ENCODE measurements around the gene ELP2.

ELP2 gene

DNA sequence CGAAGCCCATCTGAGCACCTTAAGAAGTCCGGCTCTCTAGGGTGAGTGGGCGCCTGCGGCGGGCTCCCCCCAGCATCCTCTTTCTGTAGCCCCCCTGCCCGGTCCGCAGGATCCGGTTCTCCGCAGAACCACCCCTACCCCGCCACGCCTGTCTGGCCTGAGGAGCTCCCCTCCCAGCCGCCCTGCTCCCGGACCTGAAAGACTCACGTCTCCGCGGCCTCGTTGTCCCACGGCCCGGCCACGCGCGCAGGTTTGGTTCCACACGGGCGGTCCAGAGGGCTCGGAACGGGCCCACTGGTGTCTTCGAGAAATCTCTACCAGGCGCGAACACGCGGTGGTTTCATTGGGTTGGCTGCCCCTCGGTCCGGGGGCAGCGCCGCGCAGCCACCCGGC, 796 bp upstream of the ELP2 start:
- ChIA-PET CTCF (interaction anchor here (0.8 to 3.1 kb wide), 6 partner anchors 11 to 156 kb away, joined by 3 to 11 read pairs (median 6); no protein-coding TSS in a partner anchor), POLR2A (interaction anchor here (0.5 to 1.3 kb wide), 3 partner anchors 11 to 38 kb away, joined by 3 to 5 read pairs (median 4); no protein-coding TSS in a partner anchor)
- TF ChIP-seq, protein P1, sequence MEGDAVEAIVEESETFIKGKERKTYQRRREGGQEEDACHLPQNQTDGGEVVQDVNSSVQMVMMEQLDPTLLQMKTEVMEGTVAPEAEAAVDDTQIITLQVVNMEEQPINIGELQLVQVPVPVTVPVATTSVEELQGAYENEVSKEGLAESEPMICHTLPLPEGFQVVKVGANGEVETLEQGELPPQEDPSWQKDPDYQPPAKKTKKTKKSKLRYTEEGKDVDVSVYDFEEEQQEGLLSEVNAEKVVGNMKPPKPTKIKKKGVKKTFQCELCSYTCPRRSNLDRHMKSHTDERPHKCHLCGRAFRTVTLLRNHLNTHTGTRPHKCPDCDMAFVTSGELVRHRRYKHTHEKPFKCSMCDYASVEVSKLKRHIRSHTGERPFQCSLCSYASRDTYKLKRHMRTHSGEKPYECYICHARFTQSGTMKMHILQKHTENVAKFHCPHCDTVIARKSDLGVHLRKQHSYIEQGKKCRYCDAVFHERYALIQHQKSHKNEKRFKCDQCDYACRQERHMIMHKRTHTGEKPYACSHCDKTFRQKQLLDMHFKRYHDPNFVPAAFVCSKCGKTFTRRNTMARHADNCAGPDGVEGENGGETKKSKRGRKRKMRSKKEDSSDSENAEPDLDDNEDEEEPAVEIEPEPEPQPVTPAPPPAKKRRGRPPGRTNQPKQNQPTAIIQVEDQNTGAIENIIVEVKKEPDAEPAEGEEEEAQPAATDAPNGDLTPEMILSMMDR (IDR thresholded peaks at IDR 0.05; ENCODE audit: control extremely low read depth, extremely low read depth, low read depth, missing control alignments): no peak
- no peak for DNase-seq (ENCODE audit: extremely low spot score)

DNA sequence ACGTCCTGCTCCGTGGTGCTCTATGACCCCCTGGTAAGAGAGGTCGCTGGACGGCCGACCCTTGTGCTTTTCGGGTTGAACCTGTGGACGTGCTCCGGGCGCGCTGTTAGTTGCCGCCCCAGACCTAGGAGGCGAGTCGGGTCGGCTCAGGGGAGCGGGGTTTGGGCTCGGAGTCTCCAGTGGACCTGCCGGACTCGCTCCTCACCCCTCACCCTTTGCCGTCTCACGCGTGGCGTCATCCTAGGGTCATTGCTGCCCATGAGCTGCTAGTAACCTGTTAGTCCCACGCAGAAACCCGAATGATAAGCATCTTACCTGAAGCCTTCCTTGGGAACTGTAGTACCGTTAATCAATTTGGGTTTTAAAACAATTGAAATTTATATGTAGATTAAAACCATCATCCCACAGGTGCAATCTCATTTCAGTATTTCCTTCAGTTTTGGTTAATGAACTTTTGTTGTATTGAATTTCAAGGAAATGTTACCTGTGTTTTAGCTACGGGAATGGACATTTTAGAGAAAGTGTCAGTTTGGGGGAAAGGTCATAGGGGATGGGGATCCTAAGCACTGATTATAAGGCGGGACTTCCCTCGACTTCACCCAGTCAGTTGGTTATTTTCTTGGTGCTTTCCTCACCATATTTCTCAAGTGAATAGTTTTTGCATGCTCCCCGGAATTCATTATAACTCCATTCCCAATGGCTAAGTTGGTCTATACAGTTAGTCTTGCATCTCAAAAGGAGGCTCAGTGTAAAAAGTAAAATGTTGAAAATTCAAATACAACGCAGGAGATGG, 536 bp downstream of the ELP2 start:
- peak; percentile 28 for DNase-seq (ENCODE audit: extremely low spot score)
- TF ChIP-seq, protein P1 (IDR thresholded peaks at IDR 0.05; ENCODE audit: control extremely low read depth, extremely low read depth, low read depth, missing control alignments): no peak
- CTCF ChIA-PET: interaction anchor here (1.1 to 3.1 kb wide), 5 partner anchors 9 to 154 kb away, joined by 3 to 11 read pairs (median 5); no protein-coding TSS in a partner anchor
- POLR2A ChIA-PET: no interaction called here

DNA sequence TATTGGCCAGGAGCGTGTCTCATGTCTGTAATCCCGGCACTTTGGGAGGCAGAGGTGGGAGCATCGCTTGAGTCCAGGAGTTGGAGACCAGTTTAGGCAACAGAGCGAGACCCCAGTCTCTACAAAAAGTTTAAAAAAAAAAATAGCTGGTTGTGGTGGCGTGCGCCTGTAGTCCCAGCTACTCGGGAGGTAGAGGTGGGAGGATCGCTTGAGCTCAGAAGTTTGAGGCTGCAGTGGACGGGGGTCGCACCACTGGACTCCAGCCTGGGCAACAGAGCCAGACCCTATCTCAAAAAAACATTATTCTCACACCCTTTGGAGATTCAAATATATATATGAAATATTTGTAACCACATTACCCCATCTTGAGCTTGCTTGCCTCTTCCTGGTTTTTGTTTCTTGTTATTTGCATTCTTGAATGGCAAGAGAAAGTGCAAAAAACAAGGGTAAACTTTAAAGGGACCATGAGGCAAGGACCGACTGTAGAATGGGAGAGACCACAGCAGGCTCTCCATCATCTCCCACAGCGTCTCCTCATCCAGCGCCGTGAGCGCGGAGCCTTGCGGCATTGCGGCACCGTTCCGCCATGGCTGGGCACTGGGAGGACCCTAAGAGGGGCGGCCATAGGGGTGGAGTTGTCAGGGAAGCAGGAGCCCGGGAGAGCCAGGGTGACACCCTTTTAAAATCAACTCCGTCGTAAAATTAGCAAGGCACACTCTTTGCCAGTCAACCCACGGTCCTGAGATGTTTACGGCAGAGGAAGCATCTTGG, 1.4 kb downstream of the ELP2 start:
- ChIA-PET POLR2A (no interaction called here), CTCF (interaction anchor here (1.1 to 1.2 kb wide), 2 partner anchors 115 to 153 kb away, joined by 3 read pairs; no protein-coding TSS in a partner anchor)
- TF ChIP-seq, protein P1 (IDR thresholded peaks at IDR 0.05; ENCODE audit: control extremely low read depth, extremely low read depth, low read depth, missing control alignments): no peak
- peak; percentile 23 for DNase-seq (ENCODE audit: extremely low spot score)

DNA sequence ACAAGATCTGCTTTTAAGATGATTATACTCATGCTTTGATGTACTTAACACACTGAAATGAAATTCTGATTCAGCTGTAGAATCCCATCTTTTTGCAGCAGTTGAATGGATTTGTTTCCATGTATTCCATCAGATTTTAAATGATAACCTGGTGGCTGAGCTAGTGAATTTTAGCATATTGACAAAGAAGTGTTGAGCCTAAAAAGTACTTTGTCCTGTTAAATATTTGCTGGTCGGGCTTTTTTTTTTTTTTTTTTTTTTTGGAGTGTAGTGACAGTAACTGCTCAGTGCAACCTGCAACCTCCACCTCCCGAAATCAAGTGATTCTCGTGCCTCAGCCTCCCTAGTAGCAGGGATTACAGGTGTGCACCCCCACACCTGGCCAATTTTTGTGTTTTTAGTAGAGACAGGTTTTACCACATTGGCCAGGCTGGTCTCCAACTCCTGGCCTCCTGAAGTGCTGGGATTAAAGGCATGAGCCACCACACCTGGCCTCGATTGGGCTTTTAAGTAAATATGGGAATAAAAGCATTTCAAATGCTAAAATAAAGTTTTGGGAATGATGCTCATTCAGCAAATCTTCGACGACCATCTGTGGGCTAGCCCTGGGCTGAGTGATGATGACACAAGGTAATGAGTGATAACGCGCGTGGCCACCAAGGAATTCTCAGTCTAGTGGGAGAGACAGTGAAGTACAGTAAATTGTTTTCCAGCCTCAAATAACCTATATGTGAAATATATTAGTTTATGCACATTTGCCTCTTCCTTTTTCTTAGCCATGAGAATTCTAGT, 2.2 kb downstream of the ELP2 start:
- TF ChIP-seq, protein P1 (IDR thresholded peaks at IDR 0.05; ENCODE audit: control extremely low read depth, extremely low read depth, low read depth, missing control alignments): no peak
- DNase-seq (ENCODE audit: extremely low spot score): no peak
- ChIA-PET POLR2A (no interaction called here), CTCF (no interaction called here)

DNA sequence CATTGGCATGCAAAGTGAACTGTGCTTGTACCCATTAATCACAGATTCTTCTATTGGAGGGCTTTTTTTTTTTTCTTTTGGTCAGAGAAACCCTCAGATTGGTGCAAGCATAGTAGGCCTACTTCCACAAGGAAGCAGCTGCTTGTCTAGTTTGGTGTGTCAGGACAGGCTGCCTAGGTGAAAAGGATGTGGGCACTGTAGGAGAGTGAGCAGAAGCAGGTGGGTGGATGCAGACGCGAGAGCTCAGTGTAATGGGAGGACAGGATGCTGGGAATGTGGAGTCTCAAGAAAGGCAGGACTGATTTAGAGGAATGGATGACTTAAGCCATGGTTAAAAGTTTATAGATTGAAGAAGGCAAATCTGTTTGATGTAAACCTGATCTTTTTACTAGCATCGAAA, 3.1 kb downstream of the ELP2 start:
- TF ChIP-seq, protein P1 (IDR thresholded peaks at IDR 0.05; ENCODE audit: control extremely low read depth, extremely low read depth, low read depth, missing control alignments): no peak
- POLR2A ChIA-PET: no interaction called here
- CTCF ChIA-PET: no interaction called here
- no peak for DNase-seq (ENCODE audit: extremely low spot score)

DNA sequence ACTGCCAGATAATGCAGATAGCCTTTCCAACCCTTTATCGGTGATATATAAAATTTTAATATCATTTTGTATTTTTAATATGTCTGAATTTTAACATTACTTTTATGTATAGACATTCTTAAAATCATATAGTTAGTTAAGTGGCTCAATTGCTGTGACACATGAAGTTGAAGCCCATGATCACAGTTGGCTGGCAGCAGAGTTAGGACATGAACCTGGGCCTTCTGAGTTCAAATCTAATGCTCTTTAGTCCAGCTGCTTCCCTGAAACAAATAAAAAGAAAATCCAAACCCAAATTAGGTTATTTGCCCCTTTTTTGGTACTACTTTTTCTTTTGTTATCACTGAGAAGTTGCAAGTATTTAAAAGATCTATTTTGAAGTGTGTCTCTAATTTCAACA, 5.6 kb downstream of the ELP2 start:
- no peak for DNase-seq (ENCODE audit: extremely low spot score)
- TF ChIP-seq, protein P1 (IDR thresholded peaks at IDR 0.05; ENCODE audit: control extremely low read depth, extremely low read depth, low read depth, missing control alignments): no peak
- POLR2A ChIA-PET: no interaction called here
- CTCF ChIA-PET: interaction anchor here (1.0 kb wide), 1 partner anchor 14 kb away, joined by 4 read pairs; no protein-coding TSS in a partner anchor
